Activated T-helper 17 cell treated with anti-CD3 and anti-CD28 coated beads, Interleukin-2, amount 50 U/mL, for 72 hours (primary cell): ENCODE data around the gene BRD4. TPM values are rescaled to one million over a fixed set of nuclear protein-coding genes. Genes with fewer than 3 reads are reported as not detected.
A peak's percentile ranks its signal among the peaks of the same experiment; 100 is the strongest.

ENCODE experiments used
- ATAC-seq: fragments of 150-1000 bp; cut with Tn5 transposase; replicated peaks from 2 replicates; pipeline ENCODE4 v1.10.0; 2021; ENCODE audit warnings: mild to moderate bottlenecking, moderate library complexity
- H3K27ac Mint-ChIP-seq: one replicate; pipeline ENCODE4 v1.8.0; 2022; ENCODE audit warnings: mixed read lengths
- H3K27me3 Mint-ChIP-seq: one replicate; pipeline ENCODE4 v1.8.0; 2022; ENCODE audit warnings: mixed read lengths
- H3K36me3 Mint-ChIP-seq: one replicate; pipeline ENCODE4 v1.8.0; 2022; ENCODE audit warnings: low read depth, mild to moderate bottlenecking, mixed read lengths
- H3K4me1 Mint-ChIP-seq: one replicate; pipeline ENCODE4 v1.8.0; 2022; ENCODE audit warnings: mixed read lengths
- H3K4me3 Mint-ChIP-seq: one replicate; pipeline ENCODE4 v1.8.0; 2022; ENCODE audit warnings: mild to moderate bottlenecking, mixed read lengths
- H3K9me3 Mint-ChIP-seq: one replicate; pipeline ENCODE4 v1.8.0; 2022; ENCODE audit warnings: mixed read lengths
- total RNA-seq, 2 donors: library from RNA; stranded (reverse); gene quantifications; one replicate each; pipeline ENCODE4 v1.2.3, GENCODE V29; 2022

BRD4 gene
- 10 to 100 TPM; 90.4 to 96.7 TPM for total RNA-seq

GRCh38 chr19:15332311-15332996, at the start of gene BRD4:
Gene BRD4 (minus strand): TSS chr19:15332539. CDS start chr19:15273099, 59,440 bp downstream.
- peaks cover 51% of the 10 kb centered on the region for H3K36me3 Mint-ChIP-seq
- H3K4me1 Mint-ChIP-seq, result peaks cover 14% of the 10 kb centered on the region
- H3K9me3 Mint-ChIP-seq, result no peaks in the 10 kb centered on the region
- peak; percentile 73 for ATAC-seq
- H3K27ac Mint-ChIP-seq, result peak within 1 kb of the TSS; percentile 98
- H3K4me3 Mint-ChIP-seq, result peak within 1 kb of the TSS; percentile 91
- no peaks in the 10 kb centered on the region for H3K27me3 Mint-ChIP-seq

- Mint-ChIP-seq H3K9me3 (no peaks in the 10 kb centered on the region), H3K4me3 (peak overlapping the region; percentile 90)
These were observed 49.5 kb upstream of the BRD4 start for GRCh38 chr19:15381864-15382263.

GRCh38 chr19:15381429-15381828, 49.1 kb upstream of the BRD4 start:
- Mint-ChIP-seq H3K9me3 (no peaks in the 10 kb centered on the region), H3K4me1 (peaks cover 29% of the 10 kb centered on the region), H3K4me3 (peak overlapping the region; percentile 90), H3K27ac (peak overlapping the region; percentile 82), H3K36me3 (peaks cover 44% of the 10 kb centered on the region), H3K27me3 (no peaks in the 10 kb centered on the region)
- no peak for ATAC-seq

More at GRCh38 chr19:15381864-15382263, 49.5 kb upstream of the BRD4 start:
- ATAC-seq, result no peak
- Mint-ChIP-seq H3K27ac (peak overlapping the region; percentile 82), H3K4me1 (peaks cover 26% of the 10 kb centered on the region), H3K36me3 (peaks cover 44% of the 10 kb centered on the region), H3K27me3 (no peaks in the 10 kb centered on the region)

- Mint-ChIP-seq H3K27ac (peak overlapping the region; percentile 93), H3K27me3 (no peaks in the 10 kb centered on the region), H3K36me3 (peaks cover 44% of the 10 kb centered on the region), H3K4me3 (peak overlapping the region; percentile 90), H3K4me1 (peaks cover 29% of the 10 kb centered on the region), H3K9me3 (no peaks in the 10 kb centered on the region)
- ATAC-seq, result peak; percentile 34
These were observed 47.8 kb upstream of the BRD4 start for GRCh38 chr19:15379999-15380647.

- peaks cover 52% of the 10 kb centered on the region for H3K36me3 Mint-ChIP-seq
- peaks cover 29% of the 10 kb centered on the region for H3K4me1 Mint-ChIP-seq
- peak within 1 kb of the TSS; percentile 93 for H3K27ac Mint-ChIP-seq
- H3K9me3 Mint-ChIP-seq, result no peaks in the 10 kb centered on the region
- no peaks in the 10 kb centered on the region for H3K27me3 Mint-ChIP-seq
- peak within 1 kb of the TSS; percentile 90 for H3K4me3 Mint-ChIP-seq
- peak; percentile 93 for ATAC-seq
These were observed 47.0 kb upstream of the BRD4 start, which contains the start of gene AKAP8 for GRCh38 chr19:15379083-15379998. Gene AKAP8 (minus strand): TSS chr19:15379787. CDS start chr19:15379731, 56 bp downstream.

GRCh38 chr19:15378534-15379082, 46.3 kb upstream of the BRD4 start:
- Mint-ChIP-seq H3K27me3 (no peaks in the 10 kb centered on the region), H3K9me3 (no peaks in the 10 kb centered on the region), H3K27ac (peak overlapping the region; percentile 93), H3K4me1 (peaks cover 29% of the 10 kb centered on the region), H3K4me3 (peak overlapping the region; percentile 90), H3K36me3 (peaks cover 59% of the 10 kb centered on the region)
- no peak for ATAC-seq

- H3K9me3 Mint-ChIP-seq, result no peaks in the 10 kb centered on the region
- no peak overlapping the region for H3K4me3 Mint-ChIP-seq
- peaks cover 80% of the 10 kb centered on the region for H3K36me3 Mint-ChIP-seq
- H3K4me1 Mint-ChIP-seq, result peaks cover 14% of the 10 kb centered on the region
- no peak overlapping the region for H3K27ac Mint-ChIP-seq
- no peaks in the 10 kb centered on the region for H3K27me3 Mint-ChIP-seq
- no peak for ATAC-seq
These were observed 42.6 kb upstream of the BRD4 start for GRCh38 chr19:15374796-15375440.

- Mint-ChIP-seq H3K9me3 (no peaks in the 10 kb centered on the region), H3K4me1 (peaks cover 14% of the 10 kb centered on the region)
These were observed 41.8 kb upstream of the BRD4 start for GRCh38 chr19:15374105-15374651.

GRCh38 chr19:15373644-15374043, 41.3 kb upstream of the BRD4 start:
- no peaks in the 10 kb centered on the region for H3K9me3 Mint-ChIP-seq
- ATAC-seq, result no peak
- H3K4me3 Mint-ChIP-seq, result no peak overlapping the region
- no peak overlapping the region for H3K27ac Mint-ChIP-seq
- H3K4me1 Mint-ChIP-seq, result peaks cover 14% of the 10 kb centered on the region
- peaks cover 87% of the 10 kb centered on the region for H3K36me3 Mint-ChIP-seq
- H3K27me3 Mint-ChIP-seq, result no peaks in the 10 kb centered on the region

More at GRCh38 chr19:15374105-15374651, 41.8 kb upstream of the BRD4 start:
- Mint-ChIP-seq H3K36me3 (peaks cover 82% of the 10 kb centered on the region), H3K27me3 (no peaks in the 10 kb centered on the region), H3K27ac (no peak overlapping the region), H3K4me3 (no peak overlapping the region)
- no peak for ATAC-seq

- Mint-ChIP-seq H3K27me3 (no peaks in the 10 kb centered on the region), H3K36me3 (peaks cover 87% of the 10 kb centered on the region), H3K27ac (no peak overlapping the region)
These were observed 40.6 kb upstream of the BRD4 start for GRCh38 chr19:15372891-15373301.

GRCh38 chr19:15372470-15372869, 40.1 kb upstream of the BRD4 start:
- Mint-ChIP-seq H3K27ac (no peak overlapping the region), H3K36me3 (peaks cover 88% of the 10 kb centered on the region), H3K4me3 (no peak overlapping the region), H3K27me3 (no peaks in the 10 kb centered on the region), H3K4me1 (peaks cover 7% of the 10 kb centered on the region), H3K9me3 (no peaks in the 10 kb centered on the region)
- ATAC-seq, result peak; percentile 26

More at GRCh38 chr19:15372891-15373301, 40.6 kb upstream of the BRD4 start:
- ATAC-seq, result no peak
- peaks cover 10% of the 10 kb centered on the region for H3K4me1 Mint-ChIP-seq
- no peaks in the 10 kb centered on the region for H3K9me3 Mint-ChIP-seq
- no peak overlapping the region for H3K4me3 Mint-ChIP-seq

- H3K27me3 Mint-ChIP-seq, result no peaks in the 10 kb centered on the region
- H3K4me3 Mint-ChIP-seq, result no peak overlapping the region
- no peak overlapping the region for H3K27ac Mint-ChIP-seq
- peaks cover 3% of the 10 kb centered on the region for H3K4me1 Mint-ChIP-seq
- ATAC-seq, result no peak
- peaks cover 90% of the 10 kb centered on the region for H3K36me3 Mint-ChIP-seq
- H3K9me3 Mint-ChIP-seq, result no peaks in the 10 kb centered on the region
These were observed 39.5 kb upstream of the BRD4 start for GRCh38 chr19:15371786-15372380.

- no peak for ATAC-seq
- no peaks in the 10 kb centered on the region for H3K9me3 Mint-ChIP-seq
- no peaks in the 10 kb centered on the region for H3K27me3 Mint-ChIP-seq
- H3K27ac Mint-ChIP-seq, result no peak overlapping the region
- H3K36me3 Mint-ChIP-seq, result peaks cover 92% of the 10 kb centered on the region
- H3K4me3 Mint-ChIP-seq, result no peak overlapping the region
- H3K4me1 Mint-ChIP-seq, result no peaks in the 10 kb centered on the region
These were observed 38.8 kb upstream of the BRD4 start for GRCh38 chr19:15371119-15371518.
